H1 (cell line): ENCODE data around the gene UBE2Q2. TPM values are rescaled to one million over a fixed set of nuclear protein-coding genes. Genes with fewer than 3 reads are reported as not detected.
A peak's percentile ranks its signal among the peaks of the same experiment; 100 is the strongest.

ENCODE experiments used
- CTCF ChIA-PET: fragments of 300-600 bp; sonication (Branson Sonifier 250); formaldehyde crosslinking; loops from one replicate; lab custom pipeline; 2021; ENCODE audit not compliant: partially characterized antibody; lab: Charles Lee
- POLR2A ChIA-PET: fragments of 300-600 bp; sonication (Branson Sonifier 250); formaldehyde crosslinking; loops from one replicate; lab custom pipeline; 2021; ENCODE audit warnings: inconsistent platforms; ENCODE audit not compliant: partially characterized antibody; lab: Charles Lee
- DNase-seq, 2 experiments: peaks; one replicate each; pipeline versions ENCODE4 v3.0.0 to v3.0.0-alpha.2; 2010 to 2022; ENCODE audit warnings: low spot score in 2 of 2, low read depth in 1 of 2, mixed read lengths in 1 of 2
- FAIRE-seq: peaks from 2 replicates; lab custom pipeline; 2011; peaks lifted over from hg19 to GRCh38; lab: Jason Lieb, UNC
- H2AFZ ChIP-seq: 2 replicates; pipeline ENCODE4 v1.8.1; 2012; ENCODE audit warnings: low read length, inconsistent platforms
- H2AK5ac ChIP-seq: 2 replicates; pipeline ENCODE4 v1.6.1; 2013; ENCODE audit warnings: low read depth, low read length
- H2BK120ac ChIP-seq: replicated peaks from 2 replicates; pipeline ENCODE3; 2013; ENCODE audit warnings: low read depth, low read length, inconsistent platforms
- H2BK12ac ChIP-seq: 2 replicates; pipeline ENCODE4 v1.6.1; 2013; ENCODE audit warnings: low read depth, low read length
- H2BK15ac ChIP-seq: 2 replicates; pipeline ENCODE4 v1.6.1; 2013; ENCODE audit warnings: low read length
- H2BK20ac ChIP-seq: 2 replicates; pipeline ENCODE4 v1.6.1; 2013; ENCODE audit warnings: low read length
- H2BK5ac ChIP-seq: 2 replicates; pipeline ENCODE4 v1.6.1; 2013; ENCODE audit warnings: low read depth, low read length
- H3K14ac ChIP-seq: 2 replicates; pipeline ENCODE4 v1.6.1; 2013; ENCODE audit warnings: inconsistent platforms; ENCODE audit not compliant: insufficient read length
- H3K18ac ChIP-seq: 2 replicates; pipeline ENCODE4 v1.6.1; 2013; ENCODE audit warnings: low read length; ENCODE audit errors: extremely low read depth
- H3K23ac ChIP-seq: 2 replicates; pipeline ENCODE4 v1.6.1; 2013; ENCODE audit warnings: inconsistent platforms; ENCODE audit not compliant: insufficient read length
- H3K23me2 ChIP-seq: 2 replicates; pipeline ENCODE4 v1.6.1; 2013; ENCODE audit warnings: low read depth, low read length
- H3K27ac ChIP-seq: 2 replicates; pipeline ENCODE4 v1.6.1; 2011; ENCODE audit warnings: low read depth, low read length, inconsistent platforms
- H3K27me3 ChIP-seq, 4 experiments: replicated peaks in 1 of 4; 1 replicate in 1 of 4; 2 replicates in 3 of 4; pipeline versions ENCODE4 v1.6.1 to v1.8.1; 2011 to 2013; ENCODE audit warnings: low read length in 3 of 4, mild to moderate bottlenecking in 3 of 4, inconsistent platforms in 2 of 4, mixed read lengths in 2 of 4, moderate library complexity in 1 of 4; ENCODE audit not compliant: control insufficient read depth in 3 of 4, insufficient read depth in 3 of 4; ENCODE audit errors: extremely low read depth in 1 of 4
- H3K36me3 ChIP-seq, 4 experiments: 2 replicates each; pipeline versions ENCODE4 v1.6.1 to v1.8.1; 2011 to 2013; ENCODE audit warnings: mild to moderate bottlenecking in 4 of 4, low read length in 3 of 4, moderate library complexity in 2 of 4, control low read depth in 1 of 4, inconsistent platforms in 1 of 4; ENCODE audit not compliant: insufficient read depth in 4 of 4, control insufficient read depth in 2 of 4
- H3K4ac ChIP-seq: replicated peaks from 2 replicates; pipeline ENCODE3; 2013; ENCODE audit warnings: low read length, low read depth, mixed read lengths, inconsistent platforms; ENCODE audit not compliant: insufficient read length
- H3K4me1 ChIP-seq, 4 experiments: replicated peaks in 1 of 4; 1 replicate in 1 of 4; 2 replicates in 3 of 4; pipeline versions ENCODE4 v1.6.1 to v1.8.1; 2011 to 2013; ENCODE audit warnings: low read length in 3 of 4, inconsistent platforms in 2 of 4, mixed read lengths in 1 of 4; ENCODE audit not compliant: insufficient read depth in 4 of 4, control insufficient read depth in 3 of 4
- H3K4me2 ChIP-seq, 2 experiments: 2 replicates each; pipeline versions ENCODE4 v1.6.1 to v1.8.1; 2011 to 2013; ENCODE audit warnings: low read depth in 2 of 2, low read length in 2 of 2, control low read depth in 1 of 2, inconsistent platforms in 1 of 2, mild to moderate bottlenecking in 1 of 2; ENCODE audit not compliant: insufficient read depth in 1 of 2
- H3K4me3 ChIP-seq, 4 experiments: fragments of 200-600, 300-600 bp in 1 of 4; sonication (generic), shearing (Covaris generic), sonication (Bioruptor Twin) in 1 of 4; 2 replicates each; pipeline versions ENCODE4 v1.5.1 to v1.8.1; 2011 to 2016; ENCODE audit warnings: low read length in 4 of 4, low read depth in 3 of 4, control low read depth in 2 of 4, inconsistent platforms in 2 of 4, mild to moderate bottlenecking in 2 of 4, mixed read lengths in 1 of 4, moderate library complexity in 1 of 4; ENCODE audit not compliant: insufficient read depth in 2 of 4; ENCODE audit errors: extremely low read depth in 1 of 4
- H3K56ac ChIP-seq: replicated peaks from 2 replicates; pipeline ENCODE3; 2013; ENCODE audit warnings: low read depth, mild to moderate bottlenecking, mixed read lengths, low read length, inconsistent platforms; ENCODE audit not compliant: insufficient read length
- H3K79me1 ChIP-seq: 2 replicates; pipeline ENCODE4 v1.6.1; 2013; ENCODE audit warnings: low read depth, low read length, control low read depth
- H3K79me2 ChIP-seq, 2 experiments: 2 replicates each; pipeline versions ENCODE4 v1.6.1 to v1.8.1; 2012 to 2013; ENCODE audit warnings: low read length in 2 of 2, mild to moderate bottlenecking in 2 of 2, inconsistent platforms in 1 of 2; ENCODE audit not compliant: insufficient read depth in 2 of 2, control insufficient read depth in 1 of 2
- H3K9ac ChIP-seq, 4 experiments: replicated peaks in 1 of 4; 1 replicate in 1 of 4; 2 replicates in 3 of 4; pipeline versions ENCODE4 v1.6.1 to v1.8.1; 2011 to 2013; ENCODE audit warnings: low read depth in 3 of 4, low read length in 3 of 4, control low read depth in 2 of 4, mild to moderate bottlenecking in 2 of 4, moderate library complexity in 2 of 4, inconsistent platforms in 1 of 4; ENCODE audit errors: extremely low read depth in 1 of 4
- H3K9me3 ChIP-seq, 2 experiments: 2 replicates each; pipeline versions ENCODE4 v1.6.1 to v1.8.1; 2012 to 2013; ENCODE audit warnings: mild to moderate bottlenecking in 2 of 2, moderate library complexity in 2 of 2, control low read depth in 1 of 2, inconsistent platforms in 1 of 2, low read depth in 1 of 2, low read length in 1 of 2, mixed read lengths in 1 of 2; ENCODE audit not compliant: insufficient read depth in 2 of 2
- H4K20me1 ChIP-seq, 2 experiments: replicated peaks in 1 of 2; 2 replicates each; pipeline versions ENCODE3 to v1.8.1; 2011 to 2013; ENCODE audit warnings: inconsistent platforms in 2 of 2, low read length in 2 of 2, mild to moderate bottlenecking in 1 of 2; ENCODE audit not compliant: insufficient read depth in 2 of 2, control insufficient read depth in 1 of 2
- H4K5ac ChIP-seq: 2 replicates; pipeline ENCODE4 v1.6.1; 2013; ENCODE audit warnings: low read length, low read depth, mixed read lengths, inconsistent platforms; ENCODE audit not compliant: insufficient read length
- H4K8ac ChIP-seq: 2 replicates; pipeline ENCODE4 v1.8.0; 2013; ENCODE audit warnings: mild to moderate bottlenecking, moderate library complexity, low read length, inconsistent platforms; ENCODE audit not compliant: insufficient read depth; ENCODE audit errors: extremely low read depth
- H4K91ac ChIP-seq: replicated peaks from 2 replicates; pipeline ENCODE3; 2013; ENCODE audit warnings: low read length, mixed read lengths, inconsistent platforms; ENCODE audit not compliant: insufficient read length
- NRF1 ChIP-seq: IDR thresholded peaks from 2 replicates; pipeline ENCODE4 v1.6.1; 2011; ENCODE audit warnings: mild to moderate bottlenecking, low read depth, low read length, improper control_type of control experiment
- POU5F1 ChIP-seq: IDR thresholded peaks from 2 replicates; pipeline ENCODE4 v1.6.1; 2011; ENCODE audit warnings: low read depth, mild to moderate bottlenecking, low read length, moderate library complexity
- SAP30 ChIP-seq: fragments of 300-600 bp; sonication (generic); IDR thresholded peaks from 2 replicates; pipeline ENCODE4 v1.7.1; 2012; ENCODE audit warnings: low read length, moderate library complexity, mild to moderate bottlenecking, inconsistent platforms; ENCODE audit not compliant: insufficient read depth, insufficient replicate concordance
- ZNF274 ChIP-seq: IDR thresholded peaks from 2 replicates; pipeline ENCODE4 v1.7.0; 2012; ENCODE audit warnings: low read length, borderline replicate concordance; ENCODE audit errors: extremely low read depth
- WGBS, 2 experiments: shearing (Covaris generic) in 1 of 2; methylation state at CpG; one replicate each; pipeline versions ENCODE4 v1.1.6 to v1.1.7; 2013 to 2015; ENCODE audit warnings: low lambda C conversion rate in 2 of 2, mixed read lengths in 2 of 2, inconsistent platforms in 1 of 2, low coverage in 1 of 2, missing lambda C conversion rate in 1 of 2; ENCODE audit not compliant: insufficient replicate concordance in 2 of 2, insufficient coverage in 1 of 2, insufficient read length in 1 of 2; ENCODE audit errors: extremely low coverage in 1 of 2, missing lambda C conversion rate in 1 of 2; 5-methylcytosine and 5-hydroxymethylcytosine counted together
- polyA plus RNA-seq, 7 experiments: library from polyadenylated mRNA; depleted of rRNA in 3 of 7; stranded (reverse) in 5 of 7; unstranded in 2 of 7; fragments of >200 nt in 5 of 7; fragments of 200-250 nt in 2 of 7; gene quantifications; 1 replicate in 5 of 7; 2 replicates in 1 of 7; 4 replicates in 1 of 7; pipeline versions ENCODE4 v1.2.1 to v1.2.3, GENCODE V29; 2011 to 2013; ENCODE audit warnings: missing spikeins in 2 of 7, mixed read lengths in 2 of 7
- total RNA-seq: library from RNA; stranded (reverse); fragmentation: NEBNext Ultra II Directional; extraction: Animal tissue kit (Norgen Biotek cat#: 25700); gene quantifications from 2 replicates; pipeline ENCODE4 v1.2.1, GENCODE V29; 2021

The UBE2Q2 gene
- total and polyA plus RNA-seq, 2 of the 8 experiments (the other 6 are each of a cell fraction or from before 2014, with no cell fraction given), result 10.1 to 22.7 TPM

DNA sequence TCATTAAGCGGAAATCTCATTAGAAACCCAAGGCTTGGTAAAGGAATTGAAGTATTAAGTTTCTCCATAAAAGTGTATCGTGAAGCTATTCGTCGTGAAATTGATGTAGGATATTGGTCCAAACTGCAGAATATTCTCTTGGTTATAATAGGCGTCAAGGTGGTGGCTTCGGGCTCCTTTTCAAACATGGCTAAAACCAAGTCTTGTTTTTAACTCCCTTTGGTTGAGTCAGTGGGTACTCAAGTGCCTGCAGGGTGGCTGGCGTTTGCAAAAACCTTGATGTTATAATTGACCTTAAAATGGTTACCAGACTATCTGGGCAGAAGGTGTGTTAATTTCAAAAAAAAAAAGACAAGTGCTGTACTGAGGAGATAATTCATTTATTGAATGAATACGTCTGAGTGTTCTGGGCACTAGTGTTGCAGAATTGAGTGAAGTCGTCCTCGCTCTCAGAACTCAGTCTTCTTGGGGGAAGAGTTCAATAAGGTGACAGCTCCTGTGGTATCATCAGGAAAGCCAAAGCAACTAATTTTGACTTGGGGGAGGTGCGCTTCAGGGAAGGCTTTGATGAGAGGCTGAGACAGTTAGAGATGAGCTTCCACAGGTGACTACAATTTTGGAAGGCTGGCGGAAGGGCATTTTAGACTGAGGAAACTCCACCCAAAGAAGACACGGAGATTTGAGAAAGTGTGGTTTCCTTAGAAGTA lies 1.5 kb downstream of the UBE2Q2 start:
- no peak overlapping the region for H2BK5ac ChIP-seq
- no peak overlapping the region for H4K8ac ChIP-seq
- H3K23me2 ChIP-seq, result peaks cover 12% of the 10 kb centered on the region
- H3K79me2 ChIP-seq, result peaks cover 24 to 57% of the 10 kb centered on the region in 2 experiments
- CTCF ChIA-PET, result interaction anchor here (1.0 to 1.7 kb wide), 3 partner anchors 40 to 303 kb away, joined by 3 to 5 read pairs (median 3); no protein-coding TSS in a partner anchor
- WGBS, 2 experiments, result 57% methylated on average over 13 of the region's 13 CpGs; no CpG with 5 or more reads in 1 of the 2 experiments
- H2BK120ac ChIP-seq, result no peak overlapping the region
- FAIRE-seq (no peak), DNase-seq (no peak)
- peaks cover 7% of the 10 kb centered on the region for H3K79me1 ChIP-seq
- no peak overlapping the region for H2AFZ ChIP-seq
- no peak for TF ChIP-seq NRF1
- no peak for TF ChIP-seq ZNF274
- no peak for TF ChIP-seq SAP30
- TF ChIP-seq POU5F1, result no peak
- peaks cover 10 to 13% of the 10 kb centered on the region in 2 experiments for H4K20me1 ChIP-seq
- peak overlapping the region in 2 of 4 experiments; percentile 72 to 98; a peak in 3 of 7 replicates for H3K9ac ChIP-seq
- H3K18ac ChIP-seq, result no peak overlapping the region
- no peaks in the 10 kb centered on the region; a peak in 1 of 8 replicates for H3K36me3 ChIP-seq
- H4K91ac ChIP-seq, result no peak overlapping the region
- H3K27me3 ChIP-seq, result peaks cover 2 to 20% (median 9%) of the 10 kb centered on the region in 4 experiments; a peak in 6 of 7 replicates
- no peak overlapping the region for H2AK5ac ChIP-seq
- H2BK15ac ChIP-seq, result no peak overlapping the region
- no peak overlapping the region for H3K23ac ChIP-seq
- no peak overlapping the region for H2BK12ac ChIP-seq
- no peak overlapping the region for H3K14ac ChIP-seq
- H3K56ac ChIP-seq, result no peak overlapping the region
- POLR2A ChIA-PET, result interaction anchor here (0.7 to 6.6 kb wide), 6 partner anchors 9 to 93 kb away, joined by 3 to 43 read pairs (median 4); partner anchors contain the start of gene FBXO22
- H3K4me2 ChIP-seq, result peak overlapping the region; percentile 75
- no peak overlapping the region for H4K5ac ChIP-seq
- H3K27ac ChIP-seq, result no peak overlapping the region
- no peak overlapping the region for H3K4ac ChIP-seq
- H3K4me1 ChIP-seq, result peaks cover 0 to 12% (median 8%) of the 10 kb centered on the region in 4 experiments
- H3K4me3 ChIP-seq, result peak overlapping the region; percentile 75 to 95 (median 83)
- H2BK20ac ChIP-seq, result no peak overlapping the region
- H3K9me3 ChIP-seq, result no peaks in the 10 kb centered on the region
